Breast epithelium (tissue), 3 donors: ENCODE results near the gene PLPP3.

ENCODE experiments used
- POLR2A ChIP-seq: fragments of 450-650 bp; IDR thresholded peaks from one replicate; pipeline ENCODE4 v1.6.1; 2016; ENCODE audit warnings: antibody characterized with exemption, mild to moderate bottlenecking, moderate library complexity
- POLR2AphosphoS5 ChIP-seq, 3 donors: sonication (generic); formaldehyde crosslinking; IDR thresholded peaks; one replicate each; pipeline ENCODE4 v1.6.1; 2017; ENCODE audit warnings: antibody characterized with exemption in 3 of 3
- TF ChIP-seq, protein P1 (sequence below), 3 donors: fragments of 450-650 bp; IDR thresholded peaks; one replicate each; pipeline ENCODE4 v1.5.1; 2016 to 2017; ENCODE audit warnings: antibody characterized with exemption in 3 of 3, mild to moderate bottlenecking in 3 of 3, moderate library complexity in 3 of 3

DNA sequence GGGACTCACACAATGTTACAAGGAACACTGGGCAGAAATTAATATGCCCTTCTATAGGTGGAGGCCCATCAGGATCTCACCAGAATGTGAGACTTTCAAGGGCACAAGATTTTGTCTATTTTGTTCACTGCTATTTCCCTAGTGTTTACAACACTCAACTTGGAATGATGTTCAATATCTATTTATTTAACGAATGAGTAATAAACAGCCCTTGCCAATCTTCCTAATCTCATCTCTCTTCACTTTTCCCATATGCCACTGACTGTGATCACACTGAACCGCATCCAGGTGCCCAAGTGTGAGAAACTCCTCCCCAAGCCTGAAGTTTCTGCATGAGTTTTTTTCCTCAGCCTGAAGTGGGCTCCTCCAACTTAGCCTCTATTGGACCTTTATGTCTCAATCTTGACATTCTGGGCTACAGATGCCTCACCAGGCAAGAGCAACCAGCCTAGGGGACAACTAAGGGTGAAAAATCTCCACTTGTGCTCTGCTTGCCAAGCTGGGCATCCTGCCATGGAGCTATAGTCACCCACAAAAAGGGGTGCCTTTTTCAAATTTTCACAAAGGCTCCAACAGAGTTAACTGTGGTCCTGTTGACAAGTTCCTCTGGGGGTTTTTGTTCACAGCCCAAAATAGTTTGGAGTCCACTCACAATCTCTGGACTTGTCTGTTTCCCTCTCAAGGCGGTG, 105.6 kb downstream of the PLPP3 start:
- TF ChIP-seq, protein P1, sequence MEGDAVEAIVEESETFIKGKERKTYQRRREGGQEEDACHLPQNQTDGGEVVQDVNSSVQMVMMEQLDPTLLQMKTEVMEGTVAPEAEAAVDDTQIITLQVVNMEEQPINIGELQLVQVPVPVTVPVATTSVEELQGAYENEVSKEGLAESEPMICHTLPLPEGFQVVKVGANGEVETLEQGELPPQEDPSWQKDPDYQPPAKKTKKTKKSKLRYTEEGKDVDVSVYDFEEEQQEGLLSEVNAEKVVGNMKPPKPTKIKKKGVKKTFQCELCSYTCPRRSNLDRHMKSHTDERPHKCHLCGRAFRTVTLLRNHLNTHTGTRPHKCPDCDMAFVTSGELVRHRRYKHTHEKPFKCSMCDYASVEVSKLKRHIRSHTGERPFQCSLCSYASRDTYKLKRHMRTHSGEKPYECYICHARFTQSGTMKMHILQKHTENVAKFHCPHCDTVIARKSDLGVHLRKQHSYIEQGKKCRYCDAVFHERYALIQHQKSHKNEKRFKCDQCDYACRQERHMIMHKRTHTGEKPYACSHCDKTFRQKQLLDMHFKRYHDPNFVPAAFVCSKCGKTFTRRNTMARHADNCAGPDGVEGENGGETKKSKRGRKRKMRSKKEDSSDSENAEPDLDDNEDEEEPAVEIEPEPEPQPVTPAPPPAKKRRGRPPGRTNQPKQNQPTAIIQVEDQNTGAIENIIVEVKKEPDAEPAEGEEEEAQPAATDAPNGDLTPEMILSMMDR (IDR thresholded peaks at IDR 0.05): no peak
- TF ChIP-seq POLR2AphosphoS5 (IDR thresholded peaks at IDR 0.05) (no peak), POLR2A (no peak)
